Nucleus accumbens (tissue), 56 donors: ENCODE data around the gene AHNAK2.
"Not testable (repeated sequence)": the region's sequence is repeated elsewhere in the genome, so short reads cannot be mapped to it uniquely, and the experiment has no call there.

ENCODE experiments used
- DNase-seq, 56 donors: peaks; one replicate each; lab custom pipeline; 2025; lab: John Stamatoyannopoulos, UW

Gene AHNAK2

DNA sequence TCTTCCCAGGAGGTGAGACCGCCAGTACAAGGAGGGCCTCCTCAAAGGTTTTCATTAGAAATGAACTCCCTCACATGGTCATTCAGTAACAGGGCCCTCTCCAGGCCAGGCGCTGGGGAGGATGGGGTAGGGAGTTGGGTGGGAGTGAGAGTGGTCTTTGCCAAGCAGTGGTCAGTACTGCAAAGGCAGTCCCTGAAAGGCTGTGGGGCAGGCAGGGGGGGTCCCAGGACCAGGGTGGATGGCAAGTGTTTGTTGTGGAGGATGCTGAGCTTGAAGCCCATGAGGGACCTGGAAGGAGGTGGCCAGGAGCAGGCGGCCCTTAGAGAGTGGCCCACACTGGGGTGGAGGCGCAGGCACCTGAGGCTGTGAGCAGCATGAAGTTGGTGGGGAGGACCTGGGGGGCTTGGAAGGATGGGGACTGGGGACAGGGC lies 87.0 kb downstream of the AHNAK2 start:
- DNase-seq: no peak

- DNase-seq: not testable (repeated sequence)
Observed at GRCh38 chr14:104890292-104890691, 87.9 kb downstream of the AHNAK2 start.

GRCh38 chr14:104889375-104889757 lies 88.8 kb downstream of the AHNAK2 start:
- no peak for DNase-seq

- no peak for DNase-seq
Observed at GRCh38 chr14:104888489-104889374, 89.4 kb downstream of the AHNAK2 start.

DNA sequence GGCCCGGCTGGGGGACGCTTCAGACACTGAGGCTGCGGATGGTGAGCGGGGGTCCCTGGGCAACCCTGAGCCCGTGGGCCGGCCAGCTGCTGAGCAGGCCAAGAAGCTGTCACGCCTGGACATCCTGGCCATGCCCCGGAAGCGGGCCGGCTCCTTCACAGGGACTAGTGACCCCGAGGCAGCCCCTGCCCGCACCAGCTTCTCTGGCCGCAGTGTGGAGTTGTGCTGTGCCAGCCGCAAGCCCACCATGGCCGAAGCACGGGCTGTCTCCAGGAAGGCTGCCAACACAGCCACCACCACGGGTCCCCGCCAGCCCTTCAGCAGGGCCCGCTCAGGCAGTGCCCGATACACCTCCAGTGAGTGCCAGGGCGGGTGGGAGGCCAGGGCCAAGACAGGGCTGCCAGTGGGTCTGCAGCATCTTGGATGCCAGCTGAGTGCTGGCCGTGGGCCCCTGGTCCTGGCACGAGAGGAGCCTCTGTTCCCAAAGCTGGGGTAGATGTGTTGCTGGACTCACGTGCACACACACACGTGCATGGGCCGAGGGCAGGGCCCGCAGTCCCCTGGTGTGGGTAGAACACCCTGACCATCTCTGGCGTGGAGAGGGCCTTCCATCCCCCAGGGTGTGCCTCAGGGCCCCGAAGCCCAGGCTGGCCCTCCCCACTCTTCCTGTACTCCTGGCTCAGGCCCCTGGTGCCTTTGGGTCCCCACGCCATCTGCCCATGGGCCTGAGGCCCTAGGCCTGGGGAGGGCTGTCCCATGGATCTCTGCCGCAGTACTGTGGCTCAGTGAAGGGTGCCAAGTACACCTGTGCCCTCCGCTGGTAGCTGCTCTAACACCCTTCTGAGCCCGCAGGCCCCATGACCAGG lies 90.3 kb downstream of the AHNAK2 start:
- no peak for DNase-seq
